NCI-H526 treated with DMSO at 0.1 percent for 48 hours (cell line): ENCODE measurements around the gene SECTM1.
A peak's percentile ranks its signal among the peaks of the same experiment; 100 is the strongest.
"Not testable (repeated sequence)": the region's sequence is repeated elsewhere in the genome, so short reads cannot be mapped to it uniquely, and the experiment has no call there.

Source experiments
- DNase-seq: peaks from one replicate; lab custom pipeline; 2025; lab: John Stamatoyannopoulos, UW

The SECTM1 gene

GRCh38 chr17:82333279-82334171, at the start of gene SECTM1:
SECTM1 (minus strand) TSS chr17:82333766; CDS start chr17:82327240, 6,526 bp downstream.
- DNase-seq, result no peak

DNA sequence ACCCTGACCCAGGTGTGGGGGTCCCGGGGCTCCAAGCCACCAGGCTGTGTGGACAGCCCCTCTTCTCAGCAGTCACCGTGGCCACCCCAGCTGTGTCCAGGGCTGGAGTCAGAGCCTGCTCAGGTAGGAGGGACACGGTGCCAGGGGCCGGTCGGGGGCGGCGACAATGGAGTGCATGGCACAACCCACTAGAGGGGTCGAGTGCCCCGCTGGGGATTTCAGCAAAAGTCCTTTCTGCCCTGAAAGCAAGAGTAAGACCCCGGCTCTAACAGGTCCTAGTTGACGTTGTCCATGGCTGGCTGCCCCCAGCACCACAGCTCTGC, 49.3 kb upstream of the SECTM1 start:
- no peak for DNase-seq

DNA sequence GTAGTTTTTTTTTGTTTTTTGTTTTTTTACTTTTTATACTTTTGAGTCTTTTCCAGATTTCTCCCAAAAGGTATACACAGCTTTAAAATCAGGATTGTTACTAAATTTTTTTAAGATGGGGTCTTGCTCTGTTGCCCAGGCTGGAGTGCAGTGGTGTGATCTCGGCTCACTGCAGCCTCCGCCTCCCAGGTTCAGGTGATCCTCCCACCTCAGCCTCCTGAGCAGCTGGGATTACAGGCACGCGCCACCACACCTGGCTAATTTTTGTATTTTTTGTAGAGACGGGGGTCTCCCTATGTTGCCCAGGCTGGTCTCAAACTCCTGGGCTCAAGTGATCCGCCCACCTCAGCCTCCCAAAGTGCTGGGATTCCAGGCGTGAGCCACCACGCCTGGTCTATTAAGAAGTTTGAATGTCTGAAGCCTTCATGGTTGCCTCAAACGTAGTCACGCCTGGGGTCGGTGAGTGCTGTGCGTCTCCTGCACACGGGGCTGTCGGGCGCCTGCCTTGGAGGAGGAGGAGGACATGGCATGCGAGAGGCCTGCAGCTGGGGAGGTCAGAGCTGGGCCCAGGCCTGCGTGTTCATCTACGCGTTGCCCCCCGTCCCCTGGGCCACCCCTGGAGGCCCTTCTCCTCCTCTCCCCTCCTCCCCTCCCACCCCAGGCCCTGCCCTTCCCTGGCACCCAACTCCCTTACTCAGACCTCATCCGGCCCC, 48.8 kb upstream of the SECTM1 start:
- not testable (repeated sequence) for DNase-seq

- not testable (repeated sequence) for DNase-seq
Observed at GRCh38 chr17:82381703-82382009, 48.1 kb upstream of the SECTM1 start.

DNA sequence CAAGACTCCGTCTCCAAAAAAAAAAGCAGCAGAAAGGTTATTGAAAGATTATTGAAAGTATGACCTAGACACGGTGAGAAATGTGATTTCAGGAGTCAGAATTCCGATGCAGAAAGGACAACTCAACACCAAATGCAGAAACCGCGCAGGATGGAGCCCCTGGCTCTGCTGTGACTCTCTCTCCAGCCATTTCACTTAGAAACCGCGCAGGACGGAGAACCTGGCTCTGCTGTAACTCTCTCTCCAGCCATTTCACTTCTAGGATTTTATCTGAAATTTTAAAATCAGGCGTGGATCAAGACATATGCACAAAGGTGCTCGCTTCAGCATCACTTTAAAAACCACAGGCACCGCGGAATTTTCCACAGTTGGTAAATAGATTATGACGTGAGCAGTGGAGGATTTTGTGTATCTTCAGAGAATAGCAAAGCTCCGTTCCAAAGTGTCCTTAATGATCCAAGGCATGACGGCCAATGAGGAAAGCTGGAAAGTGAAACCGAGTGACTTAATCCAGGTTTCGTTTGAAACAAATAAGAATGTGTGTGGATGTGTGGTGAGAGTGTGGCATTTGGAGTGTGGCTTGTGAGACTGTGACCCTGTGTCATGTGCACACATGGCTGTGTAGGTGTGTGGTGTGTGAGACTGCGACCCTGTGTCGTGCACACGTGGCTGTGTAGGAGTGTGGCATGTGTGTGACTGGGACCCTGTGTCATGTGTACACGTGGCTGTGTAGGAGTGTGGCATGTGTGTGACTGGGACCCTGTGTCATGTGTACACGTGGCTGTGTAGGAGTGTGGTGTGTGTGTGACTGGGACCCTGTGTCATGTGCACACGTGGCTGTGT, 47.5 kb upstream of the SECTM1 start:
- no peak for DNase-seq

GRCh38 chr17:82378741-82379021, 45.1 kb upstream of the SECTM1 start:
- no peak for DNase-seq

- DNase-seq, result no peak
Observed at GRCh38 chr17:82377924-82378740, 44.6 kb upstream of the SECTM1 start.

GRCh38 chr17:82377294-82377693, 43.7 kb upstream of the SECTM1 start:
- DNase-seq, result not testable (repeated sequence)

GRCh38 chr17:82376042-82376730, 42.6 kb upstream of the SECTM1 start:
- DNase-seq, result no peak

- DNase-seq, result no peak
Observed at GRCh38 chr17:82375359-82376041, 41.9 kb upstream of the SECTM1 start.

DNA sequence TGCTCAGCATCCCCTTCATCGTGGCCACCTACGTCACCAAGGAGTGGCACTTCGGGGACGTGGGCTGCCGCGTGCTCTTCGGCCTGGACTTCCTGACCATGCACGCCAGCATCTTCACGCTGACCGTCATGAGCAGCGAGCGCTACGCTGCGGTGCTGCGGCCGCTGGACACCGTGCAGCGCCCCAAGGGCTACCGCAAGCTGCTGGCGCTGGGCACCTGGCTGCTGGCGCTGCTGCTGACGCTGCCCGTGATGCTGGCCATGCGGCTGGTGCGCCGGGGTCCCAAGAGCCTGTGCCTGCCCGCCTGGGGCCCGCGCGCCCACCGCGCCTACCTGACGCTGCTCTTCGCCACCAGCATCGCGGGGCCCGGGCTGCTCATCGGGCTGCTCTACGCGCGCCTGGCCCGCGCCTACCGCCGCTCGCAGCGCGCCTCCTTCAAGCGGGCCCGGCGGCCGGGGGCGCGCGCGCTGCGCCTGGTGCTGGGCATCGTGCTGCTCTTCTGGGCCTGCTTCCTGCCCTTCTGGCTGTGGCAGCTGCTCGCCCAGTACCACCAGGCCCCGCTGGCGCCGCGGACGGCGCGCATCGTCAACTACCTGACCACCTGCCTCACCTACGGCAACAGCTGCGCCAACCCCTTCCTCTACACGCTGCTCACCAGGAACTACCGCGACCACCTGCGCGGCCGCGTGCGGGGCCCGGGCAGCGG, 41.2 kb upstream of the SECTM1 start:
- peak; percentile 37 for DNase-seq

GRCh38 chr17:82373731-82374625, 40.4 kb upstream of the SECTM1 start:
- DNase-seq, result no peak

- not testable (repeated sequence) for DNase-seq
Observed at GRCh38 chr17:82373072-82373452, 39.5 kb upstream of the SECTM1 start.

DNA sequence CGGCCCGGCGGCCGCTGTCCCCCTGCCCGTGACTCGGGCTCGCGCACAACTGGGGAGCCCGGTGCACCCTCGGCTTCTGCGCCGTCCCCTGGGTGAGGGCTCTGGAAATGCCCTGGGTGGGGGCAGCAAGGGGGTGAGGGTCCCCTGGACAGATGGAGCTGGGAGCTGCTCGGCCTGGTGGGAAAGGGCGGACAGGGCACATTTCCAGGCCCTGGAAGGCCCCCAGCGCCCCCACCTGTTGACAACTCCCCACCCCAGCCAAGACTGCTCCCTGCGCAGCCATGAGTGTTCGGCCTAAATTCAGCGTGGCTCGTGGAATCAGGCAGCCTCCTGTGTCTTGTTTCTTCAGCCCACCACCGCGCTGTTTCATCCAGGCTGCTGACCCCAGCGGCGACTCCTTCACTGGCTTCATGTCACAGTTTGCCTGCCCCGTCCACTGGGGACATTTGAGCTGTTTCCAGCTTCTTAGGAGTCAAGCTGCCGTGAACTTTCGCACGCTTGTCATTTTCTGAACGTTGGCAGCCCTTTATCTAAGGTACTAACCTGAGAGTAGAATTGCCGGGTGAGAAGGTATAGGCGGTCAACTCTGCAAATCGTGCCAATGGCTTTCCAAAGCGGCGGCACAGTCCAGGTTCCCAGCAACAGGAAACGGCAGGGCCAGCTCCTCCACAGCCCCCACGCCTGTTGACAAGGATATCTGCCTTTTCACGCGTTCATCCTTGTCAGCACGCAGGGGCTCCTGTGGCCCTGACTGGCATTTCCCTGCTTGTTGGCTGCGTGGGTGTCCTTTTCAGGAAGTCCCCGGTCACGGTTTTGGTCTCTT, 38.9 kb upstream of the SECTM1 start:
- no peak for DNase-seq

DNA sequence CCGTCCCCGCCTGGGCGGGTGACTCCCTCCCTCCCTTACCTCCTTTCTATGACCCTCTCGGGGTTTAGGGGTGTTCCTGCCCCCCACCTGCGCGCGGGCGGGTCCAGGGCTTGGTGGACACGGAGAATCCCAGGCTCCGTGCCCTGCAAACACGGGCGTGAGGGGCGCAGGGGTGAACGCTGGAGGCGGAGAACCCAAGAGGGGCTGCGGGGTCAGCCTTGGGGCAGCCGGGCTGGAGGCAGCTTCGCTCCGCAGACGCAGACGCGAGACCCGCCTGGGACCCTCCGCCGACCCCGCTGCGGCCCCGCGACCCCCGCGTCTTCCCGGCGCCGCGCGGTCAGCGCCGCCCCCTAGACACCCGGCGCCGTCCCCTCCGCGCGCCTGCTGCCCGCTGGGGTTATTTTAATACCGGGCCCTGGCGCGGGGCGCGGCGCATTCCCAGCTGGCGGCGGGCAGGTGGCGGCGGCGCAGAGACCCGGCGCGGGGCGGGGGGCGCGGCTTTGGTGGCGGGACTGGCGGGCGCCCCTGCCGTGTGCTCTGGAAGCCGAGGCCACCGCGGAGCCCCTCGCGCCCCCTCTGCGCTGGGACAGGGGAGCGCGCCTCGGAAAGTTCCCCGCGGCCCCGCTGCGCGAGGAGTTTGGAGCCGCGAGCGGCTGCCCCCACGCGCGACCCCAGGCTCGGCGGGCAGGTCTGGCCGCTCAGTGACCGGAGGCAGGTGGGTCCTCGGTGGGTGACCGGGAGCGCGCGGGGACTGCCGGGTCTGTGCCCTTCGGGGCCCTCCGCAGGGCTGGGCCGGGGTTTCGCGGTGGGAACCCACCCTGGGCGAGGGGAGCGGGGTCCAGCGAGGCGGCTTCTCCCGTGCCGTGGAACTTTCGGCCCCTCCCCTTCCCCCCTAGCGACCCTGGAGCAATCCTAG, 38.0 kb upstream of the SECTM1 start, which contains the start of gene UTS2R:
Gene UTS2R (plus strand): TSS at position 433 of the 916 bp plus-strand sequence. CDS start 2,560 bp downstream, outside the sequence.
- no peak for DNase-seq

DNA sequence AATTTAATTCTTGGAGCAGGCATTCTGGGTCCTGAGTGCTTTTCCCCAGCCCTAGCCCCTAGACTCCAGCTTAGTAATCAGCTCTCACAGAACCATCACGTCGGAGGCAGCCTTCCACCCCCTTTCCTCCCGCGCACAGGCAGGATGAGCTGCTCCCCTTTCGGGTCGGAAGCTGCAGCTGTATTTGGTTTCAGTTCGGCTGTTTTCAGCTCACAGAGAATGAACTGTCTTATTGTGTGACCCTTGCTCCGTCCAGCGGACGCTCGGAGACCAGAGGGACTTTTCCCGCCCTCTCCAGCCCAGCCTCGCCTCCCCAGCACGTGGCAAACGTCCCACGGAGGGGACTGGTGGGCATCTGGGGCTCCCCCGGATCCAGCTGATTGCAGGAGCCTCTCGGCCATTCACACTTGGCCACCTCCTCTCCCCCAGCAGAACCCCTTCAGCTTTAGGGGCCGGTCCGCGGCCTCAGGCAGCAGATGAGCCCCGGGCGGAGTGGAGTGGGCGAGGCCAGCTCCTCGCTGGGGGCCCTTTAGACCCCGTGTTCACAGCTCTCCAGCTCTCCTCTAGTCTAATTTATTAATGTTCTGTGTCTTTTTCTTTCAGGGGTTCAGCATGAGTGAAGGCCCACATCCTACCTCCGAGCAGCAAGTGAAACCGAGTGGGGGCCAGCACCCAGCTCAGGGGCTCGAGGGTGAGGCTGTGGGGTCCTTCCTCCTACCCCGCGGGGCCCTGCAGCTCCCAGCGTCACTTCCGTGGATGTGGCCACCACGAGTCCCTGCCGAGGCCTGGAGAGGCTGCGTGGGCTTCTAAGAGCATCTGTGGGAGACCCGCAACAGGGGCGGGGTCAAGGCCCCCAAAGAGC, 37.1 kb upstream of the SECTM1 start:
- DNase-seq, result no peak
